ENCODE results near the gene CEP89.

Gene CEP89

DNA sequence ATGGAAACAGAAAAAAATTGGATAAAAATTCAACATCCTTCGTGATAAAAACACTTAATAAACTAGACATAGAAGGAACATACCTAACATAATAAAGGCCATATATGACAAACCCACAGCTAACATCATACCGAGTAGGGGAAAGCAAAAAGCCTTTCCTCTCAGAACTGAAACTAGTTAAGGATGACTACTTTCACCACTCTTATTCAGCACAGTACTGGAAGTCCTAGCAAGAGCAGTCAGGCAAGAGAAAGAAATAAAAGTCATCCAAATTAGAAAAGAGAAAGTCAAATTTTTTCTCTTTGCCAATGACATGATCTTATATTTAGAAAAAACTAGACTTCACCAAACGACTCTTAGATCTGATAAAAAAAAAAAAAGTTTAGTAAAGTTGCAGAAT is 76.4 kb downstream of the CEP89 start:
- no peak overlapping the region for H3K4me3 ChIP-seq (ENCODE audit: low read length)
- H3K36me3 ChIP-seq (ENCODE audit: control insufficient read depth, low read length): no peaks in the 10 kb centered on the region

DNA sequence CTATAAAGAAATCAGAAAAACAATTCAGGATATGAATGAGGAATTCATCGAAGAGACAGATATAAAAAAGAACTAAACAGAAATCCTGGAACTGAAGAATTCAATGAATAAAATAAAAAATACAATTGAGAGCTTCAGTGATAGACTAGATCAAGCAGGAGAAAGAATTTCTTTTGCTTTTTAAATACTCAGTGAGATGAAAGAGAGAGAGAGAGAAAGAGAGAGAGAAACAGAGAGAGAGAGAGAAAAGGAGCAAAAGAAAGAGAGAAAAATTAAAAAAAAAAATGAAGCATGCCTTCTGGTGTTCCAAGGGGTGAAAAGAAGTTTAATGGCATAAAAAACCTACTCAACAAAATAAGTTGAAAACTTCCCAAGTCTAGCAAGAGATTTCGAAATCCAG is 80.1 kb downstream of the CEP89 start:
- H3K27ac ChIP-seq (ENCODE audit: low read depth, low read length): no peak overlapping the region
- no peaks in the 10 kb centered on the region; the same call in 1 of the 2 replicates for H3K9me2 ChIP-seq (replicated peaks; ENCODE audit: control insufficient read depth, low read length)
- peaks cover 3% of the 10 kb centered on the region; the same call in 1 of the 2 replicates for H3K9me3 ChIP-seq (ENCODE audit: control insufficient read depth, insufficient read depth, low read length)
- H3K27me3 ChIP-seq (ENCODE audit: control insufficient read depth, low read length): no peaks in the 10 kb centered on the region
- H3K4me3 ChIP-seq (ENCODE audit: low read length): no peak overlapping the region
- no peaks in the 10 kb centered on the region for H3K79me2 ChIP-seq (ENCODE audit: control insufficient read depth, low read length)
- no peaks in the 10 kb centered on the region for H3K36me3 ChIP-seq (ENCODE audit: control insufficient read depth, low read length)
- TF ChIP-seq, protein P1, sequence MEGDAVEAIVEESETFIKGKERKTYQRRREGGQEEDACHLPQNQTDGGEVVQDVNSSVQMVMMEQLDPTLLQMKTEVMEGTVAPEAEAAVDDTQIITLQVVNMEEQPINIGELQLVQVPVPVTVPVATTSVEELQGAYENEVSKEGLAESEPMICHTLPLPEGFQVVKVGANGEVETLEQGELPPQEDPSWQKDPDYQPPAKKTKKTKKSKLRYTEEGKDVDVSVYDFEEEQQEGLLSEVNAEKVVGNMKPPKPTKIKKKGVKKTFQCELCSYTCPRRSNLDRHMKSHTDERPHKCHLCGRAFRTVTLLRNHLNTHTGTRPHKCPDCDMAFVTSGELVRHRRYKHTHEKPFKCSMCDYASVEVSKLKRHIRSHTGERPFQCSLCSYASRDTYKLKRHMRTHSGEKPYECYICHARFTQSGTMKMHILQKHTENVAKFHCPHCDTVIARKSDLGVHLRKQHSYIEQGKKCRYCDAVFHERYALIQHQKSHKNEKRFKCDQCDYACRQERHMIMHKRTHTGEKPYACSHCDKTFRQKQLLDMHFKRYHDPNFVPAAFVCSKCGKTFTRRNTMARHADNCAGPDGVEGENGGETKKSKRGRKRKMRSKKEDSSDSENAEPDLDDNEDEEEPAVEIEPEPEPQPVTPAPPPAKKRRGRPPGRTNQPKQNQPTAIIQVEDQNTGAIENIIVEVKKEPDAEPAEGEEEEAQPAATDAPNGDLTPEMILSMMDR (IDR thresholded peaks at IDR 0.05; ENCODE audit: low read depth, low read length, poor library complexity, severe bottlenecking): no peak
- no peak for TF ChIP-seq EZH2phosphoT487 (IDR thresholded peaks at IDR 0.05; ENCODE audit: borderline replicate concordance, low read length)
- no peaks in the 10 kb centered on the region for H3F3A ChIP-seq (ENCODE audit: control insufficient read depth, insufficient read depth)
- H4K20me1 ChIP-seq (ENCODE audit: control insufficient read depth, insufficient read depth, low read depth, low read length): no peaks in the 10 kb centered on the region
- H3K4me2 ChIP-seq (ENCODE audit: low read length): no peak overlapping the region
- peaks cover 3% of the 10 kb centered on the region for H3K4me1 ChIP-seq (ENCODE audit: control insufficient read depth, low read length)

More for the DNA sequence above, 76.4 kb downstream of the CEP89 start:
- Histone ChIP-seq H3K9me3 (ENCODE audit: control insufficient read depth, insufficient read depth, low read length) (peaks cover 3% of the 10 kb centered on the region; the same call in 1 of the 2 replicates), H3K27me3 (ENCODE audit: control insufficient read depth, low read length) (no peaks in the 10 kb centered on the region), H3K4me2 (ENCODE audit: low read length) (no peak overlapping the region), H3F3A (ENCODE audit: control insufficient read depth, insufficient read depth) (no peaks in the 10 kb centered on the region), H3K27ac (ENCODE audit: low read depth, low read length) (no peak overlapping the region), H3K4me1 (ENCODE audit: control insufficient read depth, low read length) (peaks cover 8% of the 10 kb centered on the region), H4K20me1 (ENCODE audit: control insufficient read depth, insufficient read depth, low read depth, low read length) (no peaks in the 10 kb centered on the region), H3K9me2 (replicated peaks; ENCODE audit: control insufficient read depth, low read length) (no peaks in the 10 kb centered on the region; the same call in 1 of the 2 replicates), H3K79me2 (ENCODE audit: control insufficient read depth, low read length) (no peaks in the 10 kb centered on the region)
- no peak for TF ChIP-seq EZH2phosphoT487 (IDR thresholded peaks at IDR 0.05; ENCODE audit: borderline replicate concordance, low read length)
- TF ChIP-seq, protein P1 (IDR thresholded peaks at IDR 0.05; ENCODE audit: low read depth, low read length, poor library complexity, severe bottlenecking): no peak

DNA sequence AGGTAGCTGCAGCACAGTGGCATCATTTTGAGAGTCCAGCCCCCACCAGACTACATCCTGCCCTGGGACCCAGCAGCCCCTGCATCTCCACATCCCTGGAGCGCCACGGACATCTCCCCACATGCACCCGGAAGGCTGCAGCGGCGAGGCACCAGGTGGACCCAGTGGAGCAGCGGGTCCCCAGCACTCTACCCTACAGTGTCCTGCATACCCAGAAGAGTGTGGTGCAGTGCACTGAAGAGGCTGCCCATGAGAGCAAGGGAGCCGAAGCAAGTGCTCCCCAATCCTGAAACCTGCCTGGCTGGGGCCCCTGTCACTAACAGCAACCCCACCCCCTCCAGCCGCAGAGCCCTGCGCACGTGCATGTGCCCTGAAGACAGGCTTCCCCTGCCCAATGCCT is 80.9 kb downstream of the CEP89 start:
- Histone ChIP-seq H3K4me3 (ENCODE audit: low read length) (no peak overlapping the region), H3K36me3 (ENCODE audit: control insufficient read depth, low read length) (no peaks in the 10 kb centered on the region), H3K27me3 (ENCODE audit: control insufficient read depth, low read length) (no peaks in the 10 kb centered on the region), H3K79me2 (ENCODE audit: control insufficient read depth, low read length) (no peaks in the 10 kb centered on the region), H3K27ac (ENCODE audit: low read depth, low read length) (no peak overlapping the region), H3F3A (ENCODE audit: control insufficient read depth, insufficient read depth) (no peaks in the 10 kb centered on the region), H3K4me1 (ENCODE audit: control insufficient read depth, low read length) (no peaks in the 10 kb centered on the region), H4K20me1 (ENCODE audit: control insufficient read depth, insufficient read depth, low read depth, low read length) (no peaks in the 10 kb centered on the region), H3K4me2 (ENCODE audit: low read length) (no peak overlapping the region), H3K9me3 (ENCODE audit: control insufficient read depth, insufficient read depth, low read length) (peaks cover 3% of the 10 kb centered on the region; the same call in 1 of the 2 replicates), H3K9me2 (replicated peaks; ENCODE audit: control insufficient read depth, low read length) (no peaks in the 10 kb centered on the region; the same call in 1 of the 2 replicates)
- TF ChIP-seq EZH2phosphoT487 (IDR thresholded peaks at IDR 0.05; ENCODE audit: borderline replicate concordance, low read length): no peak
- TF ChIP-seq, protein P1 (IDR thresholded peaks at IDR 0.05; ENCODE audit: low read depth, low read length, poor library complexity, severe bottlenecking): no peak

Measured in DOHH2 (cell line).